Femur (tissue), 1 donor: ENCODE data around the gene PRSS21.
A peak's percentile ranks its signal among the peaks of the same experiment; 100 is the strongest.

Source experiments
- DNase-seq: peaks from one replicate; pipeline ENCODE4 v3.0.0-alpha.2; 2017

Gene PRSS21

GRCh38 chr16:2816751-2817339 is at the start of gene PRSS21:
Gene PRSS21, plus strand, starts transcription at chr16:2817237. Its CDS starts 32 bp downstream, at chr16:2817269.
- no peak for DNase-seq

GRCh38 chr16:2767891-2768290 is 49.1 kb upstream of the PRSS21 start:
- DNase-seq = no peak

- no peak for DNase-seq
These were observed 48.5 kb upstream of the PRSS21 start for GRCh38 chr16:2768403-2769089.

- DNase-seq = no peak
These were observed 47.9 kb upstream of the PRSS21 start for GRCh38 chr16:2769100-2769529.

GRCh38 chr16:2769675-2770056 is 47.4 kb upstream of the PRSS21 start:
- DNase-seq = no peak

GRCh38 chr16:2770057-2770951 is 46.7 kb upstream of the PRSS21 start:
- no peak for DNase-seq

GRCh38 chr16:2771496-2772402 is 45.3 kb upstream of the PRSS21 start:
- DNase-seq = no peak

GRCh38 chr16:2773188-2773968 is 43.7 kb upstream of the PRSS21 start:
- no peak for DNase-seq

- DNase-seq = no peak
These were observed 42.7 kb upstream of the PRSS21 start for GRCh38 chr16:2774161-2774891.

- no peak for DNase-seq
These were observed 41.8 kb upstream of the PRSS21 start for GRCh38 chr16:2775131-2775716.

- DNase-seq = no peak
These were observed 41.1 kb upstream of the PRSS21 start for GRCh38 chr16:2775765-2776499.

GRCh38 chr16:2776500-2777139 is 40.4 kb upstream of the PRSS21 start:
- DNase-seq = no peak

- DNase-seq = peak; percentile 94
These were observed 39.7 kb upstream of the PRSS21 start, which contains the start of gene ELOB for GRCh38 chr16:2777231-2777902. Gene ELOB, minus strand, starts transcription at chr16:2777280. Its CDS starts 41 bp downstream, at chr16:2777239.

- DNase-seq = no peak
These were observed 39.0 kb upstream of the PRSS21 start for GRCh38 chr16:2777903-2778629.

GRCh38 chr16:2778630-2778958 is 38.4 kb upstream of the PRSS21 start:
- no peak for DNase-seq

- peak; percentile 19 for DNase-seq
These were observed 37.7 kb upstream of the PRSS21 start for GRCh38 chr16:2779151-2779920.
